GM19395 (cell line): ENCODE measurements around the gene ATP5MC3.
"Not testable (repeated sequence)": the region's sequence is repeated elsewhere in the genome, so short reads cannot be mapped to it uniquely, and the experiment has no call there.

Experiments used
- ATAC-seq: cut with Tn5 transposase; IDR thresholded peaks from one replicate; pipeline ENCODE4 v1.9.1; 2021; ENCODE audit warnings: mild to moderate bottlenecking, moderate library complexity; ENCODE audit not compliant: unreplicated experiment

Gene ATP5MC3

GRCh38 chr2:175181104-175181876, at the start of gene ATP5MC3:
TSS of gene ATP5MC3 (minus strand) at chr2:175181710. CDS start at chr2:175181393, 317 bp downstream.
- ATAC-seq, result peak; percentile 94

GRCh38 chr2:175228601-175229000, 47.1 kb upstream of the ATP5MC3 start:
- ATAC-seq, result not testable (repeated sequence)

- no peak for ATAC-seq
Measured at GRCh38 chr2:175228179-175228578, 46.7 kb upstream of the ATP5MC3 start.

- ATAC-seq, result no peak
Measured at GRCh38 chr2:175227393-175227792, 45.9 kb upstream of the ATP5MC3 start.

GRCh38 chr2:175220075-175220474, 38.6 kb upstream of the ATP5MC3 start:
- no peak for ATAC-seq

GRCh38 chr2:175218551-175218950, 37.0 kb upstream of the ATP5MC3 start:
- ATAC-seq, result no peak

DNA sequence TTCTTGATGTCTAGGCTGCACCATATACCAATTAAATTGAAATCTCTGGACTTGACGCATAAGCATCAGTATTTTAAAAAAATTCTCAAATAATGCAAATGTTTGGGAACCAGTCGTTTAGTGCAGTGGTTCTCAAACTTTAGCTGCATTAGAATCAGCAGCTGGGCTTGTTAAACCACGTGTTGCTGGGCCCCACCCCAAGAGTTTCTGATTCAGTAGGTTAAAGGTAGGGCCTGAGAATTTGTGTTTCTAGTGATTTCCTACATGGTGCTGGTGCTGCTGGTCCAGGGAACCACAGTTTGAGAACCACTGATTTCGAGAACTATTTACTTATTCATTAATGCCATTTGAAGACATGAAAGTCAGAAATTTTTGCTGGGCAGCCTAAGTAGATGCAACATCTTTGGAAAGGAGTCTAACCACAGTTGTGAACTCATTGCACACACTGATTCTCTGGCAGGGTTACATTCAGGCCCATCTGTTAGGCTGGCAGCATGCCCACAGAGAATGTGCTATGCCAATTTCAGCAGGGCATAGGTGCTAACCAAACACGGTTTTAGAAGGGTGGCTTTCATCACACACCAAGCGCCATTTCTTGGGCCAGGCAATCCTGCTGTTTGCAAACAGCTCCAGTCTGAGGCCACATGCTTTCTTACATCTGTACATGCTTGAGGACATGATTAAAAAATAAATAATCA, 26.4 kb upstream of the ATP5MC3 start:
- ATAC-seq, result no peak

DNA sequence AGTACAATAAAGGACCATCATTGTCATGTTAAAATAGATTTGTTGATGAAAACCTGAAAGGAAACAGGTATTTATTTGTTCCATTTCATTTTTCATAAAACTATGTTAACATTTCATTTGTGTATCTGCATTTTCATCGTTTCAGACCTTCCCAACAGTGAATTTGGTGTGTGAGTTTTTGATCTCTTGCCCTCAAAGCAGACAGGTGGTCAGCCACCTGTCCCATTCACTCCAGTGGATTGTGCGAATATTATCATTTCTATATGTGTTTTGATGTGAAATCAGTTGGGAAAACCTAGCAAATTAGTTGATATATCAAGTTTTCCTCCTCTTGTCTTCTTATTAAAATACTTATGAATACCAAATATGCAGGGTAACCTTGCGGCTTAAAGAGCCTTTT, 25.4 kb upstream of the ATP5MC3 start:
- no peak for ATAC-seq

GRCh38 chr2:175205523-175205922, 24.0 kb upstream of the ATP5MC3 start:
- ATAC-seq, result no peak

DNA sequence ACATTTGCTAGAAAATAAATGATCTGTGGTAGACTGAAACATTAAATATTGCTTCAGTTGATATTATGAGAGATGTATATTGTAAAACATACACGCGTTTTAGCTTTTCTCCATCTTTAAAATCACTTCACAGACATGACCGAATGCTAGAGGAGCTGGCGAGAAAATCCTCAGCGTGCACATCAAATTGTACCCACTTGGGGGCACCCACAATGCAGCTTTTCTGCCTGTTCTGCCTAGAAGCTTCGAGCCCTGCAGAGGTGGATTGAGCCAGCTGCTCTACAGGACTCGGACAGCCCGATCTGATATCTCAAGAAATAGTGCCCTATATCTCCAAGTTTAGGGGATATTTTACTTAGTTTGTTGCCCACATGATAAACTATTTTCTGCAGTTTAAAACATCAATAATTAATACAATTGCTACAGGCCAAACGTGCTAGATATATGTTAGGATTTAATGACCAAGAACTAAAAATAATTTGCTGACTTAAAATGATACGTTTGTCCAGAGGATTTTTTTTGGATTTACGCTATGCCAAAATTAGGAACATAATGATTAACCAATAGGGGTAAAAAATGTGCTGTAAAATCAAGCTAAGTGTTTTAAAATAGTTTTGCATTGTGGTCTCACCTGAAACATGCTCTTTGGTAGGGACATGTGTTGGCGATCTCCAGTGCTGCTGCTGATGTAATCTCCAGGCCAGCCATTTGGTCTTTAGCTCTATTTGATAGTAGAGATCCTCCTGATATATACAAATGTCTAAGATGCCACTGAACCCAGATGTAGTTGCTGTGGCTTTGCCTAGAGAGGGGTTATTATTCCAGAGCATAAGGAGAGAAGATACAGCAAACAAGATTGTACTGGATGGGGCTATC, 22.3 kb upstream of the ATP5MC3 start:
- peak; percentile 91 for ATAC-seq

DNA sequence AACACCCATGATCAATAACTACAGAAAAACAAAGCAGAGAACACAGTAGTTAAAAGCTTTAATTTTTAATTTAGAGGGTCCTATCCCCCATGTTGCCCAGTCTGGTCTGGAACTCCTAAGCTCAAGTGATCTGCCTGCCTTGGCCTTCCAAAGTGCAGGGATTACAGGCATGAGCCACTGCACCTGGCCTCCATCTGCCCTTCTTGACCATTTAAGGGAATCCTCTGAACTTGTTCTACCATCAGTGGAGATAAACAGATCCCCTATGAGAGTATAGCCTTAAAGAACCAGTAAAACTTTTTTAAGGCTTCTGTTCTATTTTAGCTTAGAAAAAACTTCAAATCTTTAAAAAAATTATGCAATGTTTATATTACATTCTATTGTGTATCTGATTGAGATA, 13.5 kb upstream of the ATP5MC3 start:
- ATAC-seq, result no peak

DNA sequence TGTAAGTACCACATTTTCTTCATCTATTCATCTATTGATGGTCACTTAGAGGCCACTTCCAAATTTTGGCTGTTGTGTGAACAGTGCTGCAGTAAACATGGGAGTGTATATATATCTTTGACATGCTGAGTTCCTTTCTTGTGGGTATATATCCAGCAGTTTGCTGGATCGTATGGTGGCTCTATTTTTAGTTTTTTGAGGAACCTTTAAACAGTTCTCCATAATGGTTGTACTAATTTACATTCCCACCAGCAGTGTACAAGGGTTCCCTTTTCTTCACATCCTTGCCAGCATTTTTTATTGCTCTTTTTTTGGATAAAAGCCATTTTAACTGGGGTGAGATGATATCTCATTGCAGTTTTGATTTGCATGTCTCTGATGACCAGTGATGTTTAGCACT, 7.3 kb upstream of the ATP5MC3 start:
- no peak for ATAC-seq

DNA sequence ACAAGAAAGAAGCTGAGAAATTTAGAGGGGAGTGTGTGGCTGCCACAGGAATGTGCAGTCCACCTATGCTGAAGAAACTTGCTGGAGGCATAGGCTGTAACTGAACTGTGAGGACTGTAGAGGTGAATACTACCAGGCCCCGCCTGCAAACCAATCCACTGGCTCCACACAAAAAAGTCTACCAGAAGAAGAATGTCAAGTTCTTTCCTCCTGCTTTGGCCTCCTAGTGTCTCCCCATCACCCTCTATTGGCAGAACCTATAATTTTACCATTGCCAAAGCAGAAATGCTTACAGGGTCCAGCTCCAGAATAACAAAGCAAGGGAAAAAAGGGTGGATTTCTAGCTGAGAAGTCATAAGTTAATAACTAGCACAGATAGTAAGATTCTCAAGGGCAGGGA, 5.9 kb upstream of the ATP5MC3 start:
- no peak for ATAC-seq

GRCh38 chr2:175183674-175184073, 2.2 kb upstream of the ATP5MC3 start:
- no peak for ATAC-seq

GRCh38 chr2:175181877-175182308, 383 bp upstream of the ATP5MC3 start:
- peak; percentile 2 for ATAC-seq

DNA sequence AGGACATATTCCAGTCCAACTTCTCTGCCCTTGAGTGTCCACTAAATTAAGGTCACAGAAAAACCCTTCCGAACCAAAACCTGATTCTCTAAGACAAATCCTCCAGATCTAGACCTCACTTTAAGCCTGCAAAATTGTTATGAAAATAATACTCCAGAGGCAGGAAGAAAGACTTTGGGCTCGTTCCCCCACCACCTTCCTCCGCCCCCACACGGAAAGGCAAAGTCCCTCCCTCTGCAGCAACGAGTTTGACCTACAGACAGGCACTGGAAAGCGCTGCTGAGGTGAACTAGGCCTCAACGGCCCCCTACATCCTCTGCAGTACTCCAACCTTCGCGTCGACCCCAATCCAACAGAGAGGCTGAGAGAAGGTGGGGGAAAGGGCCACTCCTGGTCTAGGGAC, 808 bp downstream of the ATP5MC3 start:
- ATAC-seq, result peak; percentile 65

DNA sequence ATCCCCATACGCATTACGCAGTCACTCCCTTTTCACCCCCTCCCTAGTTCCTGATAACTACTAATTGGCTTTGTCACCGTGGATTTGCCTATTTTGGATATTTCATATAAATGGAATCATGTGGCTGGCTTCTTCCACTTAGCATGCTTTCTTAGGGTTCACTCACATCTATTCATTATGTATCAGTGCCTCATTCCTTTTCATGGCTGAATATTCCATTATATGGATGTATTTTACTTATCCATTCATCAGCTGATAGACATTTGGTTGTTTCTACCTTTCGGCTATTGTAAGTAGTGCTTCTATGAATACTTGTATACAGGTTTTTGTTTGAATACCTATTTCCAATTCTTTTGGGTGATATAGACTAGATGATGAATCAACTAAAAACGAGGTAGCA, 4.9 kb downstream of the ATP5MC3 start:
- no peak for ATAC-seq

GRCh38 chr2:175175896-175176295, 5.6 kb downstream of the ATP5MC3 start:
- ATAC-seq, result no peak

- no peak for ATAC-seq
Measured at GRCh38 chr2:175175320-175175719, 6.2 kb downstream of the ATP5MC3 start.

DNA sequence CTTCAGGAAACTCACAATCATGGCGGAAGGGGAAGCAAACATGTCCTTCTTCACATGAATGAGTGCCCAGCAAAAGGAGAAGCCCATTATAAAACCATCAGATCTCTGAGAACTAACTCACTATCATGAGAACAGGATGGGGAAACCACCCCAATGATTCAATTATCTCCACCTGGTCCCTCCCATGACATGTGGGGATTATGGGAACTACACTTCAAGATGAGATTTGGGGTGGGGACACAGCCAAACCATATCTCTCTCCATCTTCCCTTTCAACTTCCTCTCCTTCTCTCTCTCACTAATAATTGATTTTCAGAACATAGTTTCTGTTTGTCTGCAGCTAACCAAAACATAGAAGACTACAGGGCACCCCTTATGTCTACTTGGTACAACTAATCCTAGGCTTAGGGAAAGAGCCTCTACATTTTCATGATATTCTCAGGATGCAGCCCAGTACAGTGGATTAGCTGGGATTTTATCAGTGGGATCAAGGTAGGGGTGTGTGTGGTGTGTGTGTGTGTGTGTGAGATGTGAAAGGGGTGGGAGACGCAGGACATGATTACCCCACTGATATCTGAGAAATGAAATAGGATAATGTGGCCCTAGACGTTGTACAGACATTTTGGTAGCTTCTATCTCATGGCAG, 10.7 kb downstream of the ATP5MC3 start:
- no peak for ATAC-seq

DNA sequence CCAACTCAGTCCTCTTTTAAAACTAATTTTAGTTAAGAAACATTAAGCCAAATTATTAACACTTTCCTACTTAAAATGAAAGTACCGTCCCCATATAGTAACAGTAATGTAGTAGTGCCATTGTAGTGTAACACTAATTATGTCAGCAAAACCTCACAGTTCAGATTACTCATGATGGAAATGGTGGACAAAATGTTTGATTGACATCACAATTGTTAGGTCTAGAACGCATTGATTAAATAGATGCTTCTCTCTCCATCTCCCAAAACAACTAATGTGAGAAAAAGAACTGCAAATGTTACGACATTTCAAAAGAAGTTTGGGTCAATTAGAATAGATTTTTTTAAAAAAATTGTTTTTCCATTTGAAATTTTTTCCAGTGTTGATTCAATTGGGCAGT, 12.3 kb downstream of the ATP5MC3 start:
- no peak for ATAC-seq
